ENCODE data around the gene USE1. TPM values are rescaled to one million over a fixed set of nuclear protein-coding genes. Genes with fewer than 3 reads are reported as not detected.

USE1 gene
- total RNA-seq, 4 donors from 2014 or later = 21.4 to 36.0 (median 27.4) TPM

- 93 to 94% methylated on average over 27 to 42 of the region's 58 CpGs for WGBS, 2 donors
Measured at GRCh38 chr19:17211547-17212446, 3.4 kb upstream of the USE1 start.

GRCh38 chr19:17213334-17213733 is 1.8 kb upstream of the USE1 start:
- Histone ChIP-seq H3K4me1 (peaks cover 8 to 12% of the 10 kb centered on the region in 2 donors), H3K27me3 (no peaks in the 10 kb centered on the region), H3K36me3 (peaks cover 12 to 21% of the 10 kb centered on the region in 2 donors), H3K27ac (no peak overlapping the region), H3K9me3 (no peaks in the 10 kb centered on the region), H3K4me3 (replicated peaks in 1 of 3) (no peak overlapping the region)
- TF ChIP-seq POLR2A (IDR thresholded peaks at IDR 0.05) (no peak), CTCF (IDR thresholded peaks at IDR 0.05) (no peak)
- intact Hi-C loops (cut with DNase I) = loop anchor here (10.0 kb wide), 2 partner anchors 51 to 139 kb away; partner anchors contain the start of genes BABAM1, HAUS8, MYO9B and USHBP1
- DNase-seq = no peak
- WGBS, 2 donors = 90 to 94% methylated on average over 3 to 5 of the region's 5 CpGs

More at GRCh38 chr19:17211547-17212446, 3.4 kb upstream of the USE1 start:
- intact Hi-C loops (cut with DNase I) = loop anchor here (10.0 kb wide), 2 partner anchors 53 to 137 kb away; partner anchors contain the start of genes BABAM1, HAUS8, MYO9B and USHBP1
- Histone ChIP-seq H3K9me3 (no peaks in the 10 kb centered on the region), H3K27me3 (no peaks in the 10 kb centered on the region), H3K4me1 (peaks cover 8 to 12% of the 10 kb centered on the region in 2 donors), H3K4me3 (replicated peaks in 1 of 3) (no peak overlapping the region), H3K36me3 (peaks cover 7 to 11% of the 10 kb centered on the region in 2 donors), H3K27ac (no peak overlapping the region)
- no peak for DNase-seq
- TF ChIP-seq CTCF (IDR thresholded peaks at IDR 0.05) (no peak), POLR2A (IDR thresholded peaks at IDR 0.05) (no peak)

- H3K27me3 ChIP-seq = no peaks in the 10 kb centered on the region
- no peak for DNase-seq
- H3K4me3 ChIP-seq (replicated peaks in 1 of 3) = peak overlapping the region in 2 of 3 donors; percentile 37 to 61
- 21 to 28% methylated on average over 15 to 16 of the region's 16 CpGs for WGBS, 2 donors
- H3K4me1 ChIP-seq = peaks cover 8 to 12% of the 10 kb centered on the region in 2 donors
- H3K27ac ChIP-seq = peak overlapping the region; percentile 73 to 92 (median 89)
- intact Hi-C loops (cut with DNase I) = loop anchor here (10.0 kb wide), 2 partner anchors 50 to 140 kb away; partner anchors contain the start of genes BABAM1, HAUS8, MYO9B and USHBP1
- H3K36me3 ChIP-seq = peaks cover 12 to 25% of the 10 kb centered on the region in 2 donors
- H3K9me3 ChIP-seq = no peaks in the 10 kb centered on the region
- TF ChIP-seq POLR2A (IDR thresholded peaks at IDR 0.05) (no peak), CTCF (IDR thresholded peaks at IDR 0.05) (no peak)
Measured at GRCh38 chr19:17214508-17215126, 540 bp upstream of the USE1 start.

GRCh38 chr19:17216058-17216670 is 1.0 kb downstream of the USE1 start:
- Histone ChIP-seq H3K9me3 (no peaks in the 10 kb centered on the region), H3K36me3 (peaks cover 12 to 25% of the 10 kb centered on the region in 2 donors), H3K4me3 (replicated peaks in 1 of 3) (peak overlapping the region in 1 of 3 donors; percentile 37), H3K4me1 (peaks cover 8 to 12% of the 10 kb centered on the region in 2 donors), H3K27ac (peak overlapping the region in 1 of 3 donors; percentile 92), H3K27me3 (no peaks in the 10 kb centered on the region)
- 88 to 91% methylated on average over 13 of the region's 13 CpGs for WGBS, 2 donors
- no peak for TF ChIP-seq CTCF (IDR thresholded peaks at IDR 0.05)
- no peak for DNase-seq
- intact Hi-C loops (cut with DNase I) = loop anchor here (10.0 kb wide), 2 partner anchors 49 to 141 kb away; partner anchors contain the start of genes BABAM1, HAUS8, MYO9B and USHBP1
